CD8-positive, alpha-beta memory T cell (primary cell): Measurements from ENCODE around the gene DHX16. TPM values are rescaled to one million over a fixed set of nuclear protein-coding genes. Genes with fewer than 3 reads are reported as not detected.

Experiments used
- CTCF ChIA-PET: fragments of 350-600 bp; sonication (Branson Sonifier 250); formaldehyde crosslinking; loops from one replicate; lab custom pipeline; 2021; ENCODE audit warnings: antibody characterized with exemption; lab: Charles Lee
- POLR2A ChIA-PET: fragments of 350-600 bp; sonication (Branson Sonifier 250); formaldehyde crosslinking; loops from one replicate; lab custom pipeline; 2021; ENCODE audit warnings: antibody characterized with exemption; lab: Charles Lee
- DNase-seq, 5 donors: peaks; one replicate each; pipeline versions ENCODE4 v3.0.0 to v3.0.0-alpha.2; 2020 to 2022; ENCODE audit warnings: mixed read lengths in 1 of 5
- H3K27ac ChIP-seq: one replicate; pipeline ENCODE4 v1.7.0; 2013; ENCODE audit warnings: low read depth, mild to moderate bottlenecking, low read length, moderate library complexity
- H3K27me3 ChIP-seq: 2 replicates; pipeline ENCODE4 v1.7.0; 2013; ENCODE audit warnings: low read length, mild to moderate bottlenecking; ENCODE audit not compliant: insufficient read depth, poor library complexity, severe bottlenecking
- H3K36me3 ChIP-seq: 2 replicates; pipeline ENCODE4 v1.7.0; 2013; ENCODE audit warnings: mild to moderate bottlenecking, low read length, moderate library complexity; ENCODE audit not compliant: insufficient read depth
- H3K4me1 ChIP-seq: 2 replicates; pipeline ENCODE4 v1.7.0; 2013; ENCODE audit warnings: mild to moderate bottlenecking, low read length, moderate library complexity; ENCODE audit not compliant: insufficient read depth
- H3K4me3 ChIP-seq: 2 replicates; pipeline ENCODE4 v1.7.0; 2013; ENCODE audit warnings: mild to moderate bottlenecking, low read length
- H3K9me3 ChIP-seq: 2 replicates; pipeline ENCODE4 v1.7.0; 2013; ENCODE audit warnings: mild to moderate bottlenecking, low read length
- H3K27ac Mint-ChIP-seq, 8 donors: one replicate each; pipeline ENCODE4 v1.8.0; 2020 to 2021; ENCODE audit warnings: mixed read lengths in 8 of 8, mild to moderate bottlenecking in 6 of 8, inconsistent platforms in 3 of 8, moderate library complexity in 3 of 8
- H3K27me3 Mint-ChIP-seq, 2 donors: one replicate each; pipeline ENCODE4 v1.8.0; 2020 to 2021; ENCODE audit warnings: mixed read lengths in 2 of 2, mild to moderate bottlenecking in 1 of 2, moderate library complexity in 1 of 2
- H3K36me3 Mint-ChIP-seq, 3 donors: one replicate each; pipeline ENCODE4 v1.8.0; 2020 to 2021; ENCODE audit warnings: mixed read lengths in 3 of 3, inconsistent platforms in 1 of 3, mild to moderate bottlenecking in 1 of 3
- H3K4me1 Mint-ChIP-seq, 3 donors: one replicate each; pipeline ENCODE4 v1.8.0; 2020 to 2021; ENCODE audit warnings: mixed read lengths in 3 of 3, inconsistent platforms in 1 of 3, mild to moderate bottlenecking in 1 of 3
- H3K4me3 Mint-ChIP-seq, 7 donors: one replicate each; pipeline ENCODE4 v1.8.0; 2020 to 2021; ENCODE audit warnings: mixed read lengths in 7 of 7, mild to moderate bottlenecking in 6 of 7, moderate library complexity in 4 of 7, inconsistent platforms in 2 of 7
- H3K9me3 Mint-ChIP-seq, 5 donors: one replicate each; pipeline ENCODE4 v1.8.0; 2020 to 2022; ENCODE audit warnings: mixed read lengths in 5 of 5, mild to moderate bottlenecking in 3 of 5, moderate library complexity in 2 of 5, inconsistent platforms in 1 of 5
- polyA plus RNA-seq: library from polyadenylated mRNA; unstranded; fragments of 300-500 nt; fragmentation: Illumina TruSeq; gene quantifications from one replicate; pipeline ENCODE4 v1.2.3, GENCODE V29; 2021
- total RNA-seq, 2 experiments: library from RNA; stranded (reverse); gene quantifications; one replicate each; pipeline ENCODE4 v1.2.3, GENCODE V29; 2021

Gene DHX16
- total and polyA plus RNA-seq, 3 experiments from 2014 or later: 31.0 to 49.1 (median 47.5) TPM

DNA sequence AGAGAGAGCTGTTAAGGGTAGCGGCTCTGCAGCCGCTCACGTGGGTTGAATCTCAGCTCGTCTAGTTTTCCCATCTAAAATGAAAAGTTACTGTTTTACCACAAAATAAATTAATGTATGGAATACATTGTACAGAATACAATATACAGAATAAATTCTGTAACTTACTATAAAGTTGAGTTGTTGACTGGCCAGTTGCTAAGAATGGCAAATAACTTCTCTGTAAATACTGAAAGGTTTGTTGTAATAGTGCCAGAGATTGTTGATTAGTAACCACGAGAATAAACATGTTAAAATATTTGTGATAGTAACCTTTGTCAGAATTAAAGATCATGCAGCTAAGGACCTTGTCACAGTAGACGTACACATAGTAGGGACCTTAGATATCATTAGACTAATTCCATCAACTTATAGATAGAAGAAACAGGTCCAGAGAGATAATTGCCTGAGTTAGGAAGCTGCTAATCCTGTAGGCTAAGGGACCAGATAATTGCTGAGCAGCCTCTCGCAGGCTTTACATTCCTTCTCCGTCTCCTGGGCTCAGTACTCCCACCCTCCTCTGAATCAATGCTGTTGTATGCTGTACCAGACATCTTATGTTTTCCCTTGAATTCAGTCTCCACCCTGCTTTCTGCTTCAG is 18.5 kb upstream of the DHX16 start:
- Histone ChIP-seq H3K27ac (peak overlapping the region; percentile 24), H3K36me3 (no peaks in the 10 kb centered on the region), H3K9me3 (no peaks in the 10 kb centered on the region), H3K4me3 (peak overlapping the region; percentile 37), H3K27me3 (no peaks in the 10 kb centered on the region), H3K4me1 (peaks cover 37% of the 10 kb centered on the region)
- CTCF ChIA-PET: interaction anchor here (1.4 to 3.1 kb wide), 4 partner anchors 11 to 31 kb away, joined by 3 to 21 read pairs (median 10); no protein-coding TSS in a partner anchor
- H3K27me3 Mint-ChIP-seq: no peaks in the 10 kb centered on the region
- H3K4me1 Mint-ChIP-seq: peaks cover 40 to 50% (median 40%) of the 10 kb centered on the region in 3 donors
- POLR2A ChIA-PET: interaction anchor here (0.7 to 1.5 kb wide), 4 partner anchors 9 to 31 kb away, joined by 3 to 8 read pairs (median 4); partner anchors contain the start of genes MDC1 and TUBB
- DNase-seq: no peak
- H3K36me3 Mint-ChIP-seq: peaks cover 0 to 7% (median 2%) of the 10 kb centered on the region in 3 donors
- peak overlapping the region; percentile 43 to 99 (median 84) for H3K27ac Mint-ChIP-seq
- H3K9me3 Mint-ChIP-seq: no peaks in the 10 kb centered on the region
- H3K4me3 Mint-ChIP-seq: peak overlapping the region; percentile 81 to 99 (median 86)

DNA sequence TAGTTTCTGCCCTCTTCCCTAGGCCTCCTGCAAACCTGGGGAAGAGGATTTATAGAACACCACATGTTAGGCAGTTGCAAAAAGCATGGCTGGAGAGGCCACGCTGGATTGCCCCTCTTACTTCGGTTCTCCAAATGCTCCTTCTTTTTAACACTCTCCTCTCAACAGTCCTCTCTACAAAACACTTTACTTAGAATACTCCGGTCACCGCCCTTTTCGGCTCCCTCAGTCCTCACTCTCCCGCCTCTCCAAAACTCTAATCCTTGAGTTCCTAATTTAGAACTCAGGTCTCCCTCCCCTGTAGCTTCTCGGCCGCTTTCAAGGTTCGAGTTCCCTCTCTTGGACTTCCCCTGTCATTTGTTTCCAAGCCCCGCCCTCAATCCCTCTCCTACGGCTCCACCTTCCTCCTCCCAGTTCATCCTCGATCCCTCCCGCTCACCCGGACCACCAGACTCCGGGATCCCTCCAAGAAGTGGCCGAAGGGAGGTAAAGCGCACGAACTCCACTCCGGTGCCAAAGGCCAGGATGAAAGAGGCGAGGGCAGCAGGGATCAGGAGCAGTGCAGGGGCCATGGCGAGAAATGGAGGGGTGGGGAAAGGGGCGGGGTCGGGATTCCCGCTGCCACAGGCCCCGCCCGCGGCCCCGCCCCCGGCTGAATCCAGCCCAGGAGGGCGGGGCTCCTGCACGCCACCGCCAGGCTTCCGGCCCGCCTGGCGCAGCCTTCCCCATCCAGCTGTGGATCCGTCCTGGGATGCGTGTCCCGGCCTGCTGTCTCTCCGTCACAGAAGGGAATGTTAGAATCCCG is 17.8 kb upstream of the DHX16 start, which contains the start of gene NRM:
NRM (minus strand) TSS at position 582 of the 805 bp plus-strand sequence; CDS start at position 572, 10 bp downstream.
- Mint-ChIP-seq H3K27me3 (no peaks in the 10 kb centered on the region), H3K4me3 (peak within 1 kb of the TSS; percentile 81 to 100 (median 90)), H3K27ac (peak within 1 kb of the TSS; percentile 58 to 99 (median 96)), H3K9me3 (no peaks in the 10 kb centered on the region), H3K36me3 (peaks cover 0 to 15% (median 2%) of the 10 kb centered on the region in 3 donors), H3K4me1 (peaks cover 40 to 53% (median 40%) of the 10 kb centered on the region in 3 donors)
- H3K27me3 ChIP-seq: no peaks in the 10 kb centered on the region
- CTCF ChIA-PET: interaction anchor here (1.4 to 3.1 kb wide), 5 partner anchors 9 to 32 kb away, joined by 3 to 21 read pairs (median 4); no protein-coding TSS in a partner anchor
- H3K4me3 ChIP-seq: peak within 1 kb of the TSS; percentile 37
- H3K36me3 ChIP-seq: no peaks in the 10 kb centered on the region
- POLR2A ChIA-PET: interaction anchor here (0.7 to 1.5 kb wide), 4 partner anchors 9 to 31 kb away, joined by 3 to 8 read pairs (median 4); partner anchors contain the start of genes MDC1 and TUBB
- H3K4me1 ChIP-seq: peaks cover 37% of the 10 kb centered on the region
- peak; percentile 54 to 76 (median 68) for DNase-seq
- H3K9me3 ChIP-seq: no peaks in the 10 kb centered on the region
- H3K27ac ChIP-seq: peak within 1 kb of the TSS; percentile 24

DNA sequence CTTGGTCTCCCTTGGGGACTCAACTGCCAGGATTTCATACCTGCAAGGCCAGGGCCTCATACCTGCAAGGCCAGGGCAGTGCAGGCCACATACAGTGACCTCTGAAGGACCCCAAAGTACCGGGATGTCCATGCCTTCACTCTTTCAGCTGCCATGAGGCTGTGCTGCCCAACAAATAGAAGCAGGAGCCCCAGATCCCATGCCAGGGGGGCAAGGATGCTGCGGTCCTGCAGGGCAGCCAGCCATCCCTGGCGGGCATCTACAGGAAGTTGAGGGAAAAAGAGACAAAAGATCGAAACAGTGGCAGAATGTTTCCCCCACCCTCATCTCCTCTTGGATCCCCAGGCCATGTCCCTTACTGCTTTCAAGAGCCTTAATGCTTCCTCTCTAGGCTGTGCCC is 17.2 kb upstream of the DHX16 start:
- Mint-ChIP-seq H3K4me1 (peaks cover 40 to 53% (median 40%) of the 10 kb centered on the region in 3 donors), H3K27me3 (no peaks in the 10 kb centered on the region), H3K27ac (peak overlapping the region; percentile 58 to 99 (median 94)), H3K4me3 (peak overlapping the region; percentile 81 to 100 (median 90)), H3K9me3 (no peaks in the 10 kb centered on the region), H3K36me3 (peaks cover 0 to 21% (median 2%) of the 10 kb centered on the region in 3 donors)
- Histone ChIP-seq H3K9me3 (no peaks in the 10 kb centered on the region), H3K27ac (peak overlapping the region; percentile 24), H3K4me3 (peak overlapping the region; percentile 37), H3K4me1 (peaks cover 37% of the 10 kb centered on the region), H3K36me3 (no peaks in the 10 kb centered on the region), H3K27me3 (no peaks in the 10 kb centered on the region)
- no peak for DNase-seq
- POLR2A ChIA-PET: interaction anchor here (1.0 kb wide), 1 partner anchor 27 kb away, joined by 3 read pairs; the partner anchor contains the start of gene MDC1
- CTCF ChIA-PET: interaction anchor here (1.4 to 3.1 kb wide), 5 partner anchors 10 to 33 kb away, joined by 3 to 23 read pairs (median 21); no protein-coding TSS in a partner anchor

DNA sequence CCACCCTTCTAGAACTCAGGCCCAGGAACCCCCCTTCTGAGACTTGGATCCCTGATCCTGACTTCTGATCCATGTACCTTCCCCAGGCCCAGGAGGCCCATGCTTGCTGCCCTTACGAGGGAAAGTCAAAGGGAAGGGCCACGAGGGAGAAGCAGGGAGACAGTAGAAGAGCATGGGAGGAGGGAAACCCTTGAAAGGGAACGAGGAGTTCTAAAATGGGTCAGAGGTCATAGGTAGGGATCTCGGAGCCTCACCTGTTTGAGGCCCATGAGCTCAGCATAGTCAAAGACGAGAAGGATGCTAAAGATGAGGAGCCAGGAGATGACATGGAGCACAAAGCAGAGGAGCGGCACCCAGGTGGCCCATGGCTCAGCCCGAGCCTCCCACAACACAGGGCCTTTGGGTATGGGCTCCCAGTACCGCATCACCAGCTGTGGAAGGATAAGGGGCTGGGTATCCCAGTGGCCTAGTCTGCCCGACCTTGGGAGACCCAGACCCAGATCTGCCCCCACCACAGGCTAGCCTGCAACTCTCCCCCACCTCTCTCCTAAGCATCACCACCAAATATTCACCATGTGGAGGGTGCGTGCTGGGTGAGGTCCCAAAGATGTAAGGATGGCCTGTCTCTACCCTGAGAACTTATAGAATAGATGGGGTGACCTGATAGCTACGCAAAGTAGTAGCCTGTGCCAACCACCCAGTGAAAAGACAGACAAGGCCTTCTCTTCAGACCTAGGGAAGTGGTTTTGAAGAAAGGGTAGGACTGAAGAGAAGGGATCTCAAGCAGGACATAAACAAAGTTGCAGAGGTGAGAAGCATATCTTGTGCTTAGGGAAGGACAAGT is 16.4 kb upstream of the DHX16 start:
- peak overlapping the region; percentile 81 to 100 (median 99) for H3K4me3 Mint-ChIP-seq
- H3K36me3 ChIP-seq: no peaks in the 10 kb centered on the region
- H3K4me1 ChIP-seq: peaks cover 37% of the 10 kb centered on the region
- H3K27ac ChIP-seq: no peak overlapping the region
- no peaks in the 10 kb centered on the region for H3K27me3 Mint-ChIP-seq
- no peaks in the 10 kb centered on the region for H3K9me3 ChIP-seq
- no peak overlapping the region for H3K4me3 ChIP-seq
- no peaks in the 10 kb centered on the region for H3K9me3 Mint-ChIP-seq
- H3K27ac Mint-ChIP-seq: peak overlapping the region; percentile 86 to 99 (median 96)
- CTCF ChIA-PET: interaction anchor here (1.0 to 3.1 kb wide), 4 partner anchors 10 to 42 kb away, joined by 3 to 23 read pairs (median 13); no protein-coding TSS in a partner anchor
- DNase-seq: no peak
- H3K27me3 ChIP-seq: no peaks in the 10 kb centered on the region
- peaks cover under 1 to 26% (median 2%) of the 10 kb centered on the region in 3 donors for H3K36me3 Mint-ChIP-seq
- H3K4me1 Mint-ChIP-seq: peaks cover 40 to 53% (median 40%) of the 10 kb centered on the region in 3 donors
- POLR2A ChIA-PET: interaction anchor here (1.0 kb wide), 1 partner anchor 28 kb away, joined by 3 read pairs; the partner anchor contains the start of gene MDC1

DNA sequence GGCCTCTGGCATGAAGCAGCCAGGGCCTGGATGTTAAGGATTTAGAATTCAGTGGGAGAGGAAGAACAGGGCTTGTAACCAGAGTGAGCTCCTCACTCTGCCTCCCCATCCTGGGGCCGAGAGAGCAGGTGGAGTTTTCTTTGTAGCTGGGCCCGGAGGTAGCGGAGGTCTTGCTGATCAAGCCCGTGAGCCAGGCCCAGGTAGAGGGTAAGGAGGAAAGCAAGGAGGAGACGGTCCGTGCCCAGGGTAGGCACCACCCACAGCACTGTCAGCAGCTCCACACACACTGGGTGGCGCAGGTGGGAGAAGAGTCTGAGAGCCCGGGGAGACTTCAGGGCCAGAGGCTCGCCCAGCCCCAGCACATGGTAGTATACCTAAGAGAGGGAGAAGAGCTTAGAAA is 15.8 kb upstream of the DHX16 start:
- H3K27me3 Mint-ChIP-seq: no peaks in the 10 kb centered on the region
- Histone ChIP-seq H3K36me3 (no peaks in the 10 kb centered on the region), H3K4me1 (peaks cover 37% of the 10 kb centered on the region), H3K27ac (peak overlapping the region; percentile 90), H3K4me3 (no peak overlapping the region), H3K9me3 (no peaks in the 10 kb centered on the region), H3K27me3 (no peaks in the 10 kb centered on the region)
- H3K27ac Mint-ChIP-seq: peak overlapping the region; percentile 91 to 99 (median 94)
- H3K9me3 Mint-ChIP-seq: no peaks in the 10 kb centered on the region
- POLR2A ChIA-PET: interaction anchor here (1.5 kb wide), 1 partner anchor 10 kb away, joined by 4 read pairs; no protein-coding TSS in a partner anchor
- H3K4me3 Mint-ChIP-seq: peak overlapping the region; percentile 95 to 100 (median 99)
- H3K4me1 Mint-ChIP-seq: peaks cover 40 to 53% (median 40%) of the 10 kb centered on the region in 3 donors
- DNase-seq: peak in 1 of 5 donors; percentile 8
- CTCF ChIA-PET: interaction anchor here (1.0 to 3.1 kb wide), 5 partner anchors 10 to 42 kb away, joined by 3 to 23 read pairs (median 4); partner anchors contain the start of gene MDC1
- H3K36me3 Mint-ChIP-seq: peaks cover 3 to 32% (median 5%) of the 10 kb centered on the region in 3 donors

DNA sequence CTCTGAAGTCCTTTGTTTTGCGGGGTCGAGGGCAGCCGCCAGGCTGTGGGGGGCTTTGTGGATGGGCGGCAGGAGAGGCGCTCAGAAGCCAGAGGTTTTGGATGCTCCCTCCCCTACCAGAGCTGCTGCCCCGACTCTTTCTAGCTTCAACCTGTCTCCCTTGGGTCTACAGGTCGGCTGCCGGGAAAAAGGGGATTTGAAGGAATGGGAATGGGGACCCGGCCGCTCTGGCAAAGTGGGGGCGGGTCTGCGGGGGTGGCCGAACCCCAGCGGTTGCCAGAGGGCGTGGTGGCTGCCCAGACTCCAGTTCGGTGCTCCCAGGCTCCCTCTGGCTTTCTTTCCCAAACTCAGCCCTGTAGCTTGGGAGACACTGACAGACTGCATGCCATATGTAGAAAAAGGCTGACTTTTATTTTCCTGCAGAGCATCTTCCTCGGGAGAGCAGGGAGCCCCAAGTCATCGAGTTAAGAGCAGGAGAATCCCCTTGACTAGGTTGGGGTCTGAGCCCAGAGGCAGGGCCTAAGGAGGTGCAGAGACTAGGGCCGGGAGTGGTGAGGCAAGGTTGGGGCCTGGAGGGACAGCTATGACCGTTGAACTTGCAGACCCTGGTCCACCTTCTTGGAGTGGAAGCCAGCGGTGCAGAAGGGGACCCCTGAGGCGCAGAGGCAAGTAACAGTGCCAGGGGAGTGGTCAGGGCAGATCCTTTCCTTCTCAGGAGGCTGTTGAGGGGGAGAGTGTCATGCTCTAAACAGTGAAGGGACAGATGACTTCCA is 15.0 kb upstream of the DHX16 start:
- H3K36me3 Mint-ChIP-seq: peaks cover 3 to 39% (median 5%) of the 10 kb centered on the region in 3 donors
- ChIA-PET CTCF (interaction anchor here (1.0 to 3.1 kb wide), 6 partner anchors 9 to 43 kb away, joined by 3 to 23 read pairs (median 4); partner anchors contain the start of gene MDC1), POLR2A (interaction anchor here (1.2 to 1.5 kb wide), 3 partner anchors 9 to 33 kb away, joined by 4 to 10 read pairs (median 5); partner anchors contain the start of gene MDC1)
- no peak for DNase-seq
- H3K27me3 Mint-ChIP-seq: no peaks in the 10 kb centered on the region
- Histone ChIP-seq H3K27ac (peak overlapping the region; percentile 90), H3K36me3 (no peaks in the 10 kb centered on the region), H3K9me3 (no peaks in the 10 kb centered on the region), H3K4me3 (peak overlapping the region; percentile 92), H3K4me1 (peaks cover 37% of the 10 kb centered on the region), H3K27me3 (no peaks in the 10 kb centered on the region)
- H3K9me3 Mint-ChIP-seq: no peaks in the 10 kb centered on the region
- peak overlapping the region; percentile 95 to 100 (median 99) for H3K4me3 Mint-ChIP-seq
- peak overlapping the region; percentile 84 to 99 (median 94) for H3K27ac Mint-ChIP-seq
- H3K4me1 Mint-ChIP-seq: peaks cover 40 to 54% (median 40%) of the 10 kb centered on the region in 3 donors
